ENCODE results near the gene ETV5. TPM values are rescaled to one million over a fixed set of nuclear protein-coding genes. Genes with fewer than 3 reads are reported as not detected.

ETV5 gene
- total and polyA plus RNA-seq, 2 donors (not counting 3 experiments of a cell fraction or from before 2014, with no cell fraction given) = 8.8 to 40.9 TPM

DNA sequence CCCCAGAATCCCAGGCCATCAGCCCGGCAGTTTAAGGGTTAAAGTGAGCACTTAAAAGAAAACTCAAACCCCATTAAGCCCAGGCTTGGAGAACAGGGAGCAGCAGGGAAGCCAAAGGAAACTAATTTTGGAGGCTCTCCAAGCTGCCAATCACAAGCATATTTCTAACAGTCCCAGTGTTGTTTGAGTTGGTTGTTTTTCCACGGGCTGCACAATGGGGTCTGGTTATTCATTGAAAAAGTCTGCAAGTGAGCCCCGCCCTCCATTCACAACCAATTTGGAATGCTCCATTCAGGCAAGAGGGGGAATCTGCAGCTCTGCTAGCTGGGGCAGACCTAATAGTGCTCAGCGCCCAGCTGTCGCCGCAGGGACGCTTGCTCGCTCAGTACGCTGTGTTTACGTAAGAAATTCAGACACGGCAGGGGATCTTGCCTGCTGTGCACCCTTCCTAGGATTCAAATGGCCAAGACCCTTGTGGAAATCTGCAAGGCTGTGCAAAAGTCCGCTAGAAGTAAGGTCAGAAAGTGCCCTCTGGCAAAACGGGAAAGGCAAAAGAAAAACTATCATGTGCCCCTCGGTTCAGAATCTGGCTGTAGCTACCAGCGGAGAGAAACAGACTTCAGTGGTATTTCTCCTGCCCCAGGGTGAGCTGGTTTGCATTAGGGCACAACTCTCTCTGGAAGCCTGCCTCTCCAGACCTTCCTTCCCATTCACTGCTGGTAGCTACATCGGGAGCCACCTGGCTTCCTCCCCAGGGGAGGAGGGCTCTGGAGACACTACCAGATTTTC is 11.0 kb downstream of the ETV5 start:
- Histone ChIP-seq H3K4me2 (ENCODE audit: insufficient read depth, low read length) (peak overlapping the region; percentile 86), H3K27ac (ENCODE audit: insufficient read depth, low read depth, low read length) (no peak overlapping the region), H3K9me3 (replicated peaks; ENCODE audit: control insufficient read depth, insufficient read depth, low read length) (no peaks in the 10 kb centered on the region), H3K9me1 (replicated peaks; ENCODE audit: control insufficient read depth, extremely low read depth, insufficient read depth, low read length) (no peaks in the 10 kb centered on the region), H2AFZ (ENCODE audit: low read depth, low read length) (peak overlapping the region; percentile 64), H3K79me2 (ENCODE audit: control insufficient read depth, insufficient read depth, low read length) (no peaks in the 10 kb centered on the region), H3K9ac (replicated peaks; ENCODE audit: extremely low read depth, insufficient read depth, low read length) (no peak overlapping the region), H3K36me3 (ENCODE audit: control insufficient read depth in 2 of 2, extremely low read depth in 1 of 2, insufficient read depth in 2 of 2, low read length in 2 of 2) (peaks cover 0 to 2% of the 10 kb centered on the region in 2 experiments), H3K4me1 (ENCODE audit: control insufficient read depth, extremely low read depth, insufficient read depth, low read length) (peaks cover 13% of the 10 kb centered on the region), H4K20me1 (replicated peaks; ENCODE audit: control insufficient read depth, extremely low read depth, insufficient read depth, low read length) (no peaks in the 10 kb centered on the region), H3K27me3 (ENCODE audit: control insufficient read depth in 2 of 2, insufficient read depth in 2 of 2, low read length in 2 of 2) (no peaks in the 10 kb centered on the region), H3K4me3 (replicated peaks in 1 of 3; ENCODE audit: insufficient read depth in 1 of 3, low read depth in 1 of 3, low read length in 3 of 3) (peak overlapping the region in 2 of 3 experiments; percentile 36 to 58)
- ChIA-PET POLR2A (interaction anchor here (2.7 kb wide), 1 partner anchor 11 kb away, joined by 15 read pairs; the partner anchor contains the start of gene ETV5), CTCF (interaction anchor here (1.0 to 2.0 kb wide), 9 partner anchors 11 to 443 kb away, joined by 3 to 8 read pairs (median 5); no protein-coding TSS in a partner anchor)
- intact Hi-C loops (cut with micrococcal nuclease) = loop anchor here (1.0 kb wide), 1 partner anchor 11 kb away; the partner anchor contains the start of gene ETV5
- DNase-seq (ENCODE audit: low read depth, low spot score) (peak; percentile 96), FAIRE-seq (peak; percentile 94)
- dilution Hi-C loops (cut with MboI; ENCODE audit: extremely low pct_ligation_motif_present, low sequenced_read_pairs) = no loop called here
- no TSS peak for BruUV-seq (replicated peaks)
- TF ChIP-seq POLR2AphosphoS5 (IDR thresholded peaks at IDR 0.05; ENCODE audit: insufficient read depth, low read depth, low read length) (peak; percentile 28), CTCF (IDR thresholded peaks at IDR 0.05; ENCODE audit: extremely low read depth in 1 of 2, insufficient read depth in 1 of 2, low read depth in 1 of 2, low read length in 2 of 2) (no peak)

DNA sequence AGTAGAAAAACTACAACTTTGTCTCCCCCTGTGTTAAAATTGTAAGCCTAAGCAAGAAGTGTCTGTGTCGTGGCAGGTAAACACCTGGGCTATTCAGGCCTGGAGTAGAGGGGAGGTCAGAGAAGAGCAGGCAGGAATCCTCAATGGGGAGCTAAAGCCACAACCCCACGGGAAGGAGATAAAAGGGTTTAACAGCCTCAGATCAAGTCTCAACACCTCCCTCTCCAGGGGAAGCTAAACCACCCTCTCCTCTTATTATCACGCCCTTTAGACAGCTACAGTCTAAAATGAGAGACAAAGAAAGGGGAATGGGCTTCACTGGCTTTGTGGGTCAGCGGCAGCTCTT is 11.6 kb downstream of the ETV5 start:
- CTCF ChIA-PET = interaction anchor here (1.0 to 2.0 kb wide), 5 partner anchors 10 to 444 kb away, joined by 3 to 8 read pairs (median 5); no protein-coding TSS in a partner anchor
- no peak overlapping the region for H2AFZ ChIP-seq (ENCODE audit: low read depth, low read length)

More for the DNA sequence above, 11.6 kb downstream of the ETV5 start:
- POLR2A ChIA-PET = interaction anchor here (2.7 kb wide), 1 partner anchor 11 kb away, joined by 15 read pairs; the partner anchor contains the start of gene ETV5
- no peak for DNase-seq (ENCODE audit: low read depth, low spot score)
- H3K9me3 ChIP-seq (replicated peaks; ENCODE audit: control insufficient read depth, insufficient read depth, low read length) = no peaks in the 10 kb centered on the region
- peak overlapping the region; percentile 86 for H3K4me2 ChIP-seq (ENCODE audit: insufficient read depth, low read length)
- H3K79me2 ChIP-seq (ENCODE audit: control insufficient read depth, insufficient read depth, low read length) = no peaks in the 10 kb centered on the region
- peak overlapping the region in 2 of 3 experiments; percentile 2 to 58 for H3K4me3 ChIP-seq (replicated peaks in 1 of 3; ENCODE audit: insufficient read depth in 1 of 3, low read depth in 1 of 3, low read length in 3 of 3)
- BruUV-seq (replicated peaks) = no TSS peak
- H3K9ac ChIP-seq (replicated peaks; ENCODE audit: extremely low read depth, insufficient read depth, low read length) = no peak overlapping the region
- no peak for FAIRE-seq
- H3K27ac ChIP-seq (ENCODE audit: insufficient read depth, low read depth, low read length) = no peak overlapping the region
- peaks cover 0 to 2% of the 10 kb centered on the region in 2 experiments for H3K36me3 ChIP-seq (ENCODE audit: control insufficient read depth in 2 of 2, extremely low read depth in 1 of 2, insufficient read depth in 2 of 2, low read length in 2 of 2)
- H4K20me1 ChIP-seq (replicated peaks; ENCODE audit: control insufficient read depth, extremely low read depth, insufficient read depth, low read length) = no peaks in the 10 kb centered on the region
- TF ChIP-seq FOS (IDR thresholded peaks at IDR 0.05; ENCODE audit: borderline replicate concordance, insufficient read depth, low read length) (no peak), GATA2 (IDR thresholded peaks at IDR 0.05; ENCODE audit: insufficient read depth, insufficient read length, low read depth, low read length) (no peak), POLR2AphosphoS5 (IDR thresholded peaks at IDR 0.05; ENCODE audit: insufficient read depth, low read depth, low read length) (no peak), MYC (IDR thresholded peaks at IDR 0.05; ENCODE audit: low read depth, low read length) (no peak), MAX (IDR thresholded peaks at IDR 0.05; ENCODE audit: insufficient read depth, insufficient read length) (no peak), POLR2A (IDR thresholded peaks at IDR 0.05; ENCODE audit: low read depth, low read length) (no peak), CTCF (IDR thresholded peaks at IDR 0.05; ENCODE audit: extremely low read depth in 1 of 2, insufficient read depth in 1 of 2, low read depth in 1 of 2, low read length in 2 of 2) (no peak), EZH2 (IDR thresholded peaks at IDR 0.05; ENCODE audit: borderline replicate concordance, low read depth, low read length, severe bottlenecking) (no peak), JUN (IDR thresholded peaks at IDR 0.05; ENCODE audit: borderline replicate concordance, insufficient read depth, insufficient read length, low read depth) (no peak)
- no peaks in the 10 kb centered on the region for H3K27me3 ChIP-seq (ENCODE audit: control insufficient read depth in 2 of 2, insufficient read depth in 2 of 2, low read length in 2 of 2)
- intact Hi-C loops (cut with micrococcal nuclease) (loop anchor here (1.0 kb wide), 1 partner anchor 12 kb away; the partner anchor contains the start of gene ETV5), dilution Hi-C loops (cut with MboI; ENCODE audit: extremely low pct_ligation_motif_present, low sequenced_read_pairs) (no loop called here)
- no peaks in the 10 kb centered on the region for H3K9me1 ChIP-seq (replicated peaks; ENCODE audit: control insufficient read depth, extremely low read depth, insufficient read depth, low read length)
- H3K4me1 ChIP-seq (ENCODE audit: control insufficient read depth, extremely low read depth, insufficient read depth, low read length) = peaks cover 13% of the 10 kb centered on the region
